Activated naive CD8-positive, alpha-beta T cell treated with anti-CD3 and anti-CD28 coated beads, Interleukin-2, amount 50 U/mL, for 16 hours (primary cell): ENCODE results near the gene TMEM217.

Experiments
- DNase-seq: peaks from one replicate; pipeline ENCODE4 v3.0.0-alpha.2; 2020; ENCODE audit warnings: low read depth, low spot score

The TMEM217 gene

DNA sequence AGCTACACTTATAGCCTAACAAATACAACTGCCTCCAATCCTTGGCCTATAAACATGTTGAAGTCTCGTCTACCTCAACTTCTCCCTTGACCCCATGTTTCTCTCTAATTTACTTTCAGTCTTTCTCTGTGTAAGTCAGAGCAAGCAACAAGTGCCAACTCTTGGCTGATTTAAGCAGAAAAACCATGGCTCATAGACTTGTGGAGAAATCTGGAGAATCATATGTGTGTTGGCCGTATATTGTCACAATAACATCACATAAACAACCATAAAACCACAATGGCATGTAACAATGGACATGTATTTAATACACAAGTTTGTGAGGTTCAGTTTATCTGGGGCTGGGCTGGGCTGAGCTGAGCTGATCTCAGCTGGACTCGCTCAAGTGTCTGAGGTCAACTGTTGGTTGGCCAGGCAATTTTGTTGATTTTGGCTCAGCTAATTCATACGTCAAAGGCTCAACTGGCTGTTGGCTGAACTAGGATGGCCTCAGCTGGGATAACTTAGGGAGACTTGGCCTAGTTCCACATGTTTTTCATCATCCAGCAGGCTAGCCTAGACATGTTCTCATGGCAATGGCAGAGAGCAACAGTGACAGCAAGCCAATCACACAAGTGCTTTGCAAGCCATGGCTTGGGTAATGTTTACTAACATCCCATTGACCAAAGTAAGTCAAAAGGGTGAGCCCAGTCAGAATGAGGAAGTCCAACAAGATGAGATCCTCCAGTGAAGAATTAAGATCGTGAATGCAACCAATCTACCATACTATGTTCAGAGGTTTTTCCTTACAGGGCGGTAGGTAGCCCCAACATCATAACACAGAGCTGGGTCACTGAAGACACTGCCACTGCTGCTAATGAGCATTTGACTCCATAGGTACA, 13.3 kb downstream of the TMEM217 start:
- no peak for DNase-seq

DNA sequence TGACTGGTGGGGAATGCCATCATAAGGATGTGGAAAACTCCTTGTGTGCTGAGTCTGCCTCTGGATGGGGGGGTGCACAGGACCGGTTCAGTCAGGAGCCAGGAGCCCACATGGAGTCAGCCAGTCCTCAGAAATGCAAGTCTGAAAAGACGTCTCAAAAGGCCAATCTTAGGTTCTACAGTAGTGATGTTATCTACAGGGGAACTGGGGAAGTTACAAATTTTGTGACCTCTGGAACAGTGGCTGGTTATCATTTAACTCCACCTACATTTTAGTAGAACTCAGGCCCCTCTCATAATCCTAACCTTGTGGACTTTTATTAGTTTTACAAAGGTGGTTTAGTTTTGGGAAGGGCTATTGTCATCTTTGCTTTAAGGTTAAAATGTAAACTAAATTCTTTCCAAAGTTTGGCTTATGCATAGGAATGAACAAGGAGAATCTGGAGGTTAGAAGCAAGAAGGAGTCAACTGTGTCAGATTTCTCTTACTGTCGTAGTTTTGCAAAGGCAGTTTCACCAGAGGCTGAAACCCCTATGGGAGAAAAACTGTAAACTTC, 14.1 kb downstream of the TMEM217 start:
- no peak for DNase-seq

DNA sequence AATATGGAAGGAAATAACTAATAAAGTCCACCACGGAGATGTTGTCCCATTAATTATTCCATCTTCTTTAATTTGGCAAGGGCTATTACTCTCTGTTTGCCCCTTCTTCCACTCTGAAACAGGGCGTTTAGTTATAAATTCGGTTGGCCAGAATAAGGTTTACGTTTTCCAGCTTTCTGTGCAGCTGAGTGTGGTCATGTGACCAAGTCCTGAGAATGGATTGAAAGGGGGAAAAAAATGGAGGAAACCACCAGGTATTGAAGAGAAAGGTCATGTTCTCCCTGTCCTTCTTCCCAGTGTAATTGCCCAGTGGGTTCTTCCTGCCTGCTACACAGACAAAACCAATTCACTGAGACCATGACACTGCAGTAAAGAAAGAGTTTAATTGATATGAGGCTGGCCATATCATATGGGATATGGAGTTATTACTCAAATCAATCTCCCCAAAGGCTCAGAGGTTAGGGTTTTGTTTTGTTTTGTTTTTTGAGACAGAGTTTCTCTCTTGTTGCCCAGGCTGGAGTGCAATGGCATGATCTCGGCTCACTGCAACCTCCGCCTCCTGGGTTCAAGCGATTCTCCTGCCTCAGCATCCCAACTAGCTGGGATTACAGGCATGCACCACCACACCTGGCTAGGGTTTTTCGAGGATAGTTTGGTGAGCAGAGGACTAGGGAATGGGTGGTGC, 14.7 kb downstream of the TMEM217 start:
- DNase-seq, result no peak

DNA sequence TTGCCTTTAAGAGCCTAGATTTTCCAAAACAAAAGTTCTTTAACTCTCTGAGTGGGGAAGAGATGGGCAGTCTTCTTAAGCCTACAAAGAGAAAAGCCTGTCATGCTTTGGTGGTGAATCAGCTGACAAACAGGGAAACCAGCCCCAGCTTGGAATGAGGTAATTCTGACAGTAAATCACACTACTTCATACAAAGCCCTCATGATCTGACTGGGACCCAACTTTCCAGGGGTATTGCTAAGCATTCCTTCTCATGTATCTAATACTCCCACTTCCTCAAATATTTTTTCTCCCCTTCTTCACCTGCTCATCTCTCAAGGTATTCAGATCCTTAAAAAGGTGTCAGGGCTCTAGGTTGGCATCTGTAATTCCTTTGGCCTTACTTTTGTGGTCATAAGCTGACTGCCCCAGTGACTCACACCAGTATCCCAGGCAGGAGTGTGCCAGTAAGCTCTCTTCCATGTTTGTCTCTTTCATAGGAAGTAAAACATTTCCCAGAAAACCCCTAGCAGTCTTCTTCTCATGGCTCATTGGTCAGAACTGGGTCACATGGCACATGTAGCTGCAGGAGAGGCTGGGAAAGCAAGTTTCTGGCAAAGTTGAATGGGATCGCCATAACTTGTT, 15.4 kb downstream of the TMEM217 start:
- no peak for DNase-seq

DNA sequence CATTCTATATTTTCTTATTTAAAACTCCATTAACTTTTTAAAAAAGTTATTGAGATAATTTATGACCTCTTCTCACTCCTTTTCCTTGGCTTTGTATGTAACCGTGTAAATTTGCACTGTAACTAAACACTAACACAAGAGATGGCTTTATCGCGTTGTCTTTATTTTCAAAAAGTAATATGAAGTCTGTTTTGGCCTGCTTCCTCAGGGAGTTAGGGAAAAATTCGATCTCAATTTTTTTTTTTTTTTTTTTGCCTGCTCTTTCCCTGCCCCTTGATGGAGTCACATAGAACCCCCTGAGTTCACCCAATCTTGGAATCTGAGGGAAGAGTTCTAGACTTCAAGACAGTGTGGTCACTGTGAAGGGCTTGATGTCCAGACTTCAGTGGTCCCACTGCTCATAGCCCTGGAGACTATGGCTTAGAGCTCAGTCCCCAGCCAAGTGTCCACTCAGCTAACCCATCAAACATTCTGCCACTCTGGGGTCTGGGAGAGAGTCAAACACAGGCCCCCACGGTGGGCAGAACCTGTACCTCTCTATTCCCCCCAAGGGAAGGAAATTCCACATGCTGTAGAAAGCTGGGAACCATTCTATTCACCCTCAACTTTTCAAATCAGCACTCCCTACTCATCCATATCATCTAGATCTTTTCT, 16.0 kb downstream of the TMEM217 start:
- no peak for DNase-seq

DNA sequence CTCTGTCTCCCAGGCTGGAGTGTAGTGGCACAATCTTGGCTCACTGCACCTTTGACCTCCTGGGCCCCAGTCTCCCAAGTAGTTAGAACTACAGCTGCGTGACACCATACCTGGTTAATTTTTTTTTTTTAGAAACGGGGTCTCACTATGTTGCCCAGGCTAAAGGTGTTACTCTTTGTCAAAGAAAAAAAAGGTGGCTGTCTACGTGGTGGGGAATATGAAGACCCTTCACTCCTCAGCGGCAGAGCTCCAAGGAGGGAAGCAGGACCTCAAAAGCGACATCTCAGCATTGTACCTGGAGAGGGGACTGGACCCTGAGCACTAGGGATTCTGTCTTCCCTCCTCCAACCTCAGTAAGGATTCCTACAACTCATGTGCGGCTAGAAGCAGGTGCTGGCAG, 16.8 kb downstream of the TMEM217 start:
- no peak for DNase-seq

DNA sequence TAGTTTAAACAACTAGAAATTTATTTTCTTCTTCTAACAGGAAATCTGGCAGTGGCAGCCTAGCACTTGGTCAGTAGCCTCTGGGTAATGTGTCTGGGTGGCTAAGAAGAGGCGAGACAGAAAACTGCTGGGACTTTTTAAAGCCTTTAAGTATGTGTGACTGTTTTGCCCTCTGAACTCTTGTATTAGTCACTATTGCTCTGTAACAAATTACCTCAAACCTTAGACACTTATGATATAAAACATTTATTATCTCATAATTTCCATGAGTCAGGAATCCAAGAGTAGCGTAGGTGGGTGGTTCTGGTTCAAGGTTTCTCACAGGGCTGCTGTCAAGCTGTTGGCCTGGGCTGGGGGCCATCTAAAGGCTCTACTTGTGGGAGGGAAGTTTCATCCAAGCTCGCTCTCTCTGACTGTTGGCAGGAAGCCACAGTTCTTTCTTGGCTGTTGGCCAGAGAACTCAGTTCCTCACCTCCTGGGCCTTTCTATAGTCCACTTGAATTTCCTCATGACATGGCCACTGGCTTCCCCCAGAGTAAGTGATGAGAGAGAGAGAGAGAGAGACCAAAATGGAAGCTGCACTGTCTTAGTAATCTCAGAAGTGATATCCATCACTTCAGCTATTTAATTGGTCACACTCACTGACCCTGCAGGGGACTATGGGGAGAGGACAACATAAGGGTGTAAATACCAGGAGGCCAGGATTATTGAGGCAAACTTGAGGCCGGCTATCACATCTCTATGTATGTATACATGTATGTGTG, 17.8 kb downstream of the TMEM217 start:
- peak; percentile 67 for DNase-seq

DNA sequence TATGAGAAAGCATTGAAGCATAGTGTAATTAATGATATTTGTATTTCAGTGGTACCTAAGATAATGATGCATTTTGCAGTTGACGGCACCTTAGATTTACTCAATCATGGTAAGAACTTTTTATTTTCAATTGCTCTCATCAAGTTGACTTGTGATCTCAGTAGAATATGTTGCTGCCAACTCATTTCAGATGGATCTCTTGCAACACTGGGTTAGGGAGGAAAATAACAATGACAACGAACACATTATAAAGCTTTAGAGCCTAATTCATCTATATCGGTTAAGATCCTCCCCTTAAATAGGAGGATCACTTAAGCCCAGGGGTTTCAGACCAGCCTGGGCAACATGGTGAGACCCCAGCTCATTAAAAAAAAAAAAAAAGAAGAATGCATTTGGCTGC, 18.4 kb downstream of the TMEM217 start:
- no peak for DNase-seq

DNA sequence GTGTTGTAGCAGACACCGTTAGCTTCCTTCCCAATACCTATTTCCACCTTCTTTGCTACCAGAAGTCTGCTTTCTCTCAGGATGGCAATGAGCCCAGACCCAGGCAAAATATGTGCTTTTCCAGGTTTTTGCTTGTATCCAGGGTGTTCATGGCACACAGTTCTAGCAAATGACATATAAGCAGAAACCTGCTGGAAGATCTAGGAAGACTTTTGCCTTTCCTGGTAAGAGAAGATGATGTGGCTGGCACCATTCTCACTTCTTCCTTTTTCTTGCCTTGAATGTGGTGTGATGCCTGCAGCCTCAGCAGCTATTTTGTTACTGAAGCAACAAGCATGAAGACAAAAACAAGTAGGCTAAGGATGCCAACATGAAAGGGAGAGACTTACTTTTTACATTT, 19.6 kb downstream of the TMEM217 start:
- DNase-seq, result no peak

DNA sequence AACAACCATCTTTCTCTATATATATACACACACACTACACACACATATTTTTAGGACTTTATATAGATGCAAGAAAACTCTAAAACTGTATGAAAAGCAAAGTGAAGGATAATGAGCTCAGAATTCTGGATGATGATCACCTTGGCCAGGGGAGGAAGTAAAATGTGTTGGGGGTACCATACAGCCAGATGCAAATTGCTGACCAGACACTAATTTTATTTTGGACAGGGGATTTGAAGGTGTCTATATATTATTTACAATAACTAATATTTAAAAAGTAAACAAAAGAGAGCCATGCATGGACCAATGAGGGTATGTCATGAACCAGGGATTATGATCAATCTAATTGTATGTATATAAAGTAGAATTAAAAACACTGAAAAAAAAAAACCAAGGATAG, 20.2 kb downstream of the TMEM217 start:
- DNase-seq, result no peak

DNA sequence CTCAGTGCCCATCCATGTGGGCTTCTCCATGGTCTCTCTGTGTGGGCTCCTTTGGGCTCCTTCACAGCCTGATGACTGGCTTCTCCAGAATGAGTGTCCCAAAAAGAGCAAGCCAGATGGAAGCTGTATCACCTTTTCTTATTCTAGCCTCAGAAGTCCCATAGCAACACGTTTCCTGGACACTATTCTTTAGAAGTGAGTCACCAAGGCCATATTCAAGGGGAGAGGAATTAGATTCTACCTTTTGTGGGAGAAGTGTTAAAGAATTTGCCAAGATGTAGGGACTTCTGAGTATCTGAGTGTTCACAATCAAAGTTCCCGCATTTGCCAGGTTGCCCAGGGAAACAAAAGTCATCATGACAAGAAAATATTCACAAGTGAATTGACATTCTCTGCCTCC, 21.0 kb downstream of the TMEM217 start:
- DNase-seq, result no peak

DNA sequence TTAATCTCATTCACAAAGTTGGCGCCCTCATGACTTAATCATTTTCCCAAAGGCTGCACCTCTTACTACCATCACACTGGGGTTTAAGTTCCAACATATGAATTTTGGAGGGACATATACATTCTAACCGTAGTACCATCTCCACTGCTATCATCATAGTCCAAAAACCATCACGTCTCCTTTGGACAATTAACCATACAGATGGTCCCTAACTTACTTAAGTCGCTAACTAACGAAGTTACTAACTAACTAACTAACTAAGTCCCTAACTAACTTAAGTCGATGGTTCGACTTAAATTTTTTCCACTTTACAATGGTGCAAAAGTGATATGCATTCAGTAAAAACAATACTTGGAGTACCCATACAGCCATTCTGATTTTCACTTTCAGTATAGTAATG, 24.4 kb downstream of the TMEM217 start:
- no peak for DNase-seq

DNA sequence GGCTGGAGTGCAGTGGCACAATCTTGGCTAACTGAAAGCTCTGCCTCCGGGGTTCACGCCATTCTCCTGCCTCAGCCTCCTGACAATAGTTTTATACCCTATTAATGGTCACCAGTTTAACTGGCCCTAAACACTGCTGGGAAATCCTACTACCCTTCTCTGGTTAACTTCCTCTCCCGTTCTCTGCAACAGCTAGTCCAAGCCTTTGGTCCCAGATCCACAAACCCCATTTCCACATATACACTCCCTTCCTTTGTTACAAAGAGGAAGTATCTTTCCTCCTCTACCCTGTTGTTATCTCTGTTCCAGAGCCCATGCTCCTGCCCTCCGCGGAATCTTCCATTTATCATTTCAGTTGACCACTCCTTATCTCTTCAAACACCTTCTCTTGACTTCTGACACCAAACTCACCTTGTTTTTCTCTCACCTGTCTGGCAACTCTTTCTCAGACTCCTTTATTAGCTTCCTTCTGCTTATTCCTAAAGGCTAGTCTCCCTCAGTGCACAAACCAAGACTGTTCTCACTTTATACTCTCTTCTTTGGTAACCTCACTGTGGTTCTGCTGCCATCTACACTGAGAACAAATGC, 25.4 kb downstream of the TMEM217 start:
- DNase-seq, result no peak

DNA sequence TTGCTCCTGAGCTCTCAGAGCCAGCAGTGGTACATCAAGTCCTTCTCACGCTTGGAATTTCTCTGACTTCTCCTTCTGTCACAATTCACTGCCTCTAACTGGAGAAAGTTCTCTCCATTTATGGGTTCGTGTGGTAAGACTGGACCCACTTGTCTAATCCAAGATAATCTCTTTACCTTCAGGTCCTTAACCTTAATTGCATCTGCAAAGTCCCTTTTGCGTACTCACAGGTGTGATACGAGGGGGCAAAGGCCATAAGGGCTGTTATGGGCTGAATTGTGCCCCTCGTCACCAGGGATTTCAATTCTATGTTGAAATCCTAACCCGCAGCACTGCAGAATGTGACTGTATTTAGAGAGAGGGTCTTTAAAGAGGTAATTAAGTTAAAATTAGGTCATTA, 27.8 kb downstream of the TMEM217 start:
- DNase-seq, result no peak

DNA sequence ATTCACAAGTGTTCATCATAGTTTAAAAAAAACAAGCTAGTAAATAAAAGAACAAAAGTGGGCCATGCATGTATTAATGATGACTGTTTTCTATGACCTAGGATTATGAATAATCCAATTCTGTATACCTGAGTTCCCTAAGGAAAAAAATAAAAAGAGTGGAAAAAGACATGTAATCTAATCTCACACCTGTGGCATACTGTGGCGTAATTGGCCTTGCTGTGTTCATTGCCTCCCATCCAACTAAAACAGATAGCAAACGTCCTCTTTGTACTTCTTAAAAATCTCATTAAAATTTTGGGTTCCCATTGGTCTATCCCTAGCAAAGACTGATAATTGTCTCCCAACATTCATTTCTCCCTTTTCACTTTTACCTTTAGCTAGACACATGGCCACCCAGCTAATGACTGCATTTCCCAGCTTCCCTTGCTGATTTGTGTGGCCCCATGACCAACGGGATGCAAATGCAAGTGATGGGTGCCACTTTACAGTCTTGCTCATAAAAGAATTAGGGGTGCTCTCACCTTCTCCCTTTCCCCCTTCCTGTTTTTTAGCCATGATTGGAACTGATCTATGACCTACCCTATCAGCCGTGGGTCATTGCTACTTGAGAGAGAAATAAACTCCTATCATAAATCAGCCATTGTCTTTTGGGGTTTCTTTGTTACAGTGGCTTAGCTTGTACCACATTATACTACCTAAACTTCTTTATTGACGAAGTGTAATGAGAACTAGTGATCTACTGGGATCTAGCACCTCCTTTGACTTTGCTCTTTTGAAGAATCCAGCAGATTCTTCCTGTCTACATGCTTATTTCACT, 32.4 kb downstream of the TMEM217 start:
- no peak for DNase-seq

DNA sequence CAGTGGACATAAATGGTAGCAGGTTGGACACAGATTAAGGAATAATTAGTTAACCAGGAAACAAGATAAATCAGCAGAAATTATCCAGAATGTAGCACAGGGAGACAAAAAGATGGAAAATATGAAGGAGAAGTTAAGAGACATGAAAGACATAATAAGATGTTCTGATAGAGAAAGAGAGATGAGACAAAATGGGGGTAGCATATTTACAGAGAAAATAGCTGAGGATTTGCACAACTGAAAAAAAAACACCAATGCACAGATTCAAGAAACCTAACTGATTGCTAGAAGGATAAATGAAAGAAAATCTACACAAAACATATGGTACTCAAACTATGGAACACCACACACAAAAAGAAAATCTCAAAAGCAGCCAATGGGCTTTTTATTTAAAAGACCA, 35.0 kb downstream of the TMEM217 start:
- no peak for DNase-seq

DNA sequence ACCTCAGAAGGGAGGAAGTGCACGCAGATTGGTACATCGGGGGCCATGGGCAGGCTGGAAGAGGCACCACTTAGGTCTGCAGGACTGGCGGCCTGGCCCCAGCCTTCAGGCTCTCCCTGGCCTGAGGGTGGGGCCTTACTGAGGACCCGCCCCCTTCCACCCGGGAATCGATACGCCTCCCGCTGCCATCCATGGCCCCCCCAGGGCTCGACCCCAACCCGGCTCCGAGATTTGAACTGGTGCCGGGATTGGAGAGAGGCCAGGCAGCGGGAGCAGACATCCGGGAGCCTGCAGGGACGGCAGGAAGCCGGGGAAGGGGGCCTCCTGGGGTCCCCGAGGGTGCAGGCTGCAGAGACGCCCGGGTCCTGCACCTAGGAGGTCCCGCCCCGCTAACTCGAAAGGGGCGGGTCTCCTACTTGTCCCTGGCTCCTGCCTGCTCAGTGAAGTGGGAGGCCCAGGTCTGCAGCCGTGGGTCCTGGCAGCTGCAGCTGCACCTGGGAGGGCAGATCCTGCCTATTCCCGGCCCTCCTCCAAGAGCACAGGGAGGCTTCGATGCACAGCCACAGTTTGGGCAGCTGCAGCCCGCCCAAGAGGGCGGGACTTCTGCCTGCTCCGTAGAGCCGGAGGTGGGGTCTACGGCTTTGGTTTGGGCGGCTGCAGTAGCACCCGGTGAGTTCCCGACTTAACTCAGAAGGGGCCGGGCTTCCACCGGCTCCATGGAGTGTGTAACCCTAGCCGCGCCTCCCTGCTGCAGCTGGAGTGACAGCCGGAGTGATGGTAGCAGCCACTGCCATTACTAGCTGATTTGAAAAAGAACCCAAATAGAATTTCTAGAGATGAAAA, 35.6 kb downstream of the TMEM217 start:
- DNase-seq, result peak; percentile 34

DNA sequence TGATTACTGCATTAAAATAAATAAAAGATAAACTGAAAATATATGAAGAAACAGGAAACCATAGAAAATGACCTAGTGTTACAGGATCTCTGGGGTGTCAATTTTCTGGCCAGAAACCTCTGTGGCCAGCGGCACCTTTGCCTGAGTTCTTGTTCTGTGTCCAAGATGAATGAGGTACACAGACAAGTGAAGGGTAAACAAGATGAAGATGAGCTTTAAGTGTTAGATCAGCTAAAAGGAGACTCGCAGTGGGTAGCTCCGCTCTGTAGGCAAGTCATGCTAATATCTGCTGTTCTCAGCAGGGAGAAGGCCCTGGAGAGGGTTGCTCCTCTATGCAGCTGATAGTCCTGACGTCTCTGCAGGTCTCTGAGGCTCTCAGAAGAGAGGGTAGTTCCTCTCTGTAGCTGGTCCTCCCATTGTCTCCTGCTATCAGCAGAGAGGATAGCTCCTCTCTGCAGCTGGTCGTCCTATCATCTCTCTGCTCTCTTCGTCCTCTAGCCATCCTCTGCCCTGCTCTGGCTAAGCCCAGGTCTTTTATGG, 36.3 kb downstream of the TMEM217 start:
- no peak for DNase-seq

DNA sequence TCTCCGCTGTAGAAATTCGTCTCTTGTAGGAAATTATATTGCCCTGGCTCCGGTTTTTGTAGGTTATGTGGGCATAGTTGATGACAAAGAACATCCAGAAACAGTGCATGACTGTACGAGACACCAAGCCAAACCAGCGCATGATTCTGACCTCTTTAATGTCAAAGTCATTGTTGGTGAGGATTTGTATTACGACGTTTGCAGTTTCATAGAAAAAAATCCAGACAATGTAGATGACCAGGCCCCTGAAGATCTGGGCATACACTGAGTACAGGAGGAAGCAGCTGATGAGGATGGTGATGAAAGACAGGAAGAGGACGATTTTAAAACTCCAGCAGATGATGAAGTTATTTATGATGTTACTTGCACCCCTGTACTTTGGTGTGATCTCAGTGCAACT, 39.4 kb downstream of the TMEM217 start:
- no peak for DNase-seq
